ENCODE measurements around the gene TCTN3. TPM values are rescaled to one million over a fixed set of nuclear protein-coding genes. Genes with fewer than 3 reads are reported as not detected.

Gene TCTN3
- total and polyA plus RNA-seq, 2 of the 13 experiments (the other 11 are each of a cell fraction or from before 2014, with no cell fraction given), result 53.3 to 60.0 TPM

- TF ChIP-seq LRRFIP1 (CRISPR knock-in tag; conservative IDR thresholded peaks at IDR 0.05) (no peak), KAT8 (CRISPR knock-in tag; IDR thresholded peaks at IDR 0.05) (peak; percentile 57; the same call in 1 of the 2 replicates), ZBTB38 (CRISPR knock-in tag; IDR thresholded peaks at IDR 0.05) (no peak), ZNF563 (CRISPR knock-in tag; IDR thresholded peaks at IDR 0.05) (no peak), ZNF574 (CRISPR knock-in tag; IDR thresholded peaks at IDR 0.05) (no peak), ZNF160 (CRISPR knock-in tag; IDR thresholded peaks at IDR 0.05) (no peak), FOXK2 (IDR thresholded peaks at IDR 0.05) (no peak), AHDC1 (CRISPR knock-in tag; IDR thresholded peaks at IDR 0.05; ENCODE audit: borderline replicate concordance) (no peak), ZNF446 (CRISPR knock-in tag; IDR thresholded peaks at IDR 0.05) (no peak), REL (CRISPR knock-in tag; conservative IDR thresholded peaks at IDR 0.05) (no peak), KDM6A (CRISPR knock-in tag; IDR thresholded peaks at IDR 0.05; ENCODE audit: low read depth) (no peak), ETV5 (CRISPR knock-in tag; IDR thresholded peaks at IDR 0.05; ENCODE audit: borderline replicate concordance) (no peak), ZNF382 (CRISPR knock-in tag; IDR thresholded peaks at IDR 0.05; ENCODE audit: borderline replicate concordance) (no peak), MYNN (CRISPR knock-in tag; IDR thresholded peaks at IDR 0.05; ENCODE audit: low read depth) (no peak), SKIL (CRISPR knock-in tag; IDR thresholded peaks at IDR 0.05; ENCODE audit: borderline replicate concordance) (no peak), MTF2 (CRISPR knock-in tag; IDR thresholded peaks at IDR 0.05; ENCODE audit: borderline replicate concordance) (no peak), CEBPG (CRISPR knock-in tag; IDR thresholded peaks at IDR 0.05) (peak; percentile 78), ATRX (CRISPR knock-in tag; IDR thresholded peaks at IDR 0.05; ENCODE audit: borderline replicate concordance) (no peak)
These were observed 31.9 kb downstream of the TCTN3 start (continued) for GRCh38 chr10:95661818-95662217.

Data from HepG2 (cell line).